Cerebellar cortex (tissue), 1 donor: ENCODE results near the gene ANKRD11.
"Not testable (repeated sequence)": the region's sequence is repeated elsewhere in the genome, so short reads cannot be mapped to it uniquely, and the experiment has no call there.

Experiments
- DNase-seq: peaks from one replicate; pipeline ENCODE4 v3.0.0-alpha.2; 2015; ENCODE audit warnings: low spot score

Gene ANKRD11

GRCh38 chr16:89478576-89479221 is 11.7 kb downstream of the ANKRD11 start:
- no peak for DNase-seq

GRCh38 chr16:89476811-89477261 is 13.5 kb downstream of the ANKRD11 start:
- no peak for DNase-seq

- DNase-seq, result no peak
Observed at GRCh38 chr16:89476379-89476778, 14.0 kb downstream of the ANKRD11 start.

GRCh38 chr16:89475144-89475543 is 15.2 kb downstream of the ANKRD11 start:
- no peak for DNase-seq

- no peak for DNase-seq
Observed at GRCh38 chr16:89473791-89474414, 16.5 kb downstream of the ANKRD11 start.

GRCh38 chr16:89473136-89473712 is 17.1 kb downstream of the ANKRD11 start:
- DNase-seq, result no peak

GRCh38 chr16:89472711-89473075 is 17.7 kb downstream of the ANKRD11 start:
- DNase-seq, result no peak

GRCh38 chr16:89467382-89467781 is 23.0 kb downstream of the ANKRD11 start:
- DNase-seq, result no peak

GRCh38 chr16:89466920-89467319 is 23.4 kb downstream of the ANKRD11 start:
- no peak for DNase-seq

GRCh38 chr16:89463312-89463711 is 27.0 kb downstream of the ANKRD11 start:
- not testable (repeated sequence) for DNase-seq

GRCh38 chr16:89462639-89463038 is 27.7 kb downstream of the ANKRD11 start:
- DNase-seq, result not testable (repeated sequence)

GRCh38 chr16:89461890-89462289 is 28.5 kb downstream of the ANKRD11 start:
- not testable (repeated sequence) for DNase-seq

GRCh38 chr16:89460556-89460955 is 29.8 kb downstream of the ANKRD11 start:
- no peak for DNase-seq

GRCh38 chr16:89458967-89459366 is 31.4 kb downstream of the ANKRD11 start:
- DNase-seq, result no peak

GRCh38 chr16:89458551-89458950 is 31.8 kb downstream of the ANKRD11 start:
- no peak for DNase-seq

- no peak for DNase-seq
Observed at GRCh38 chr16:89456419-89456959, 33.9 kb downstream of the ANKRD11 start.

- no peak for DNase-seq
Observed at GRCh38 chr16:89455692-89456091, 34.7 kb downstream of the ANKRD11 start.

GRCh38 chr16:89455178-89455577 is 35.2 kb downstream of the ANKRD11 start:
- DNase-seq, result no peak

- not testable (repeated sequence) for DNase-seq
Observed at GRCh38 chr16:89454378-89455125, 35.8 kb downstream of the ANKRD11 start.

- DNase-seq, result no peak
Observed at GRCh38 chr16:89453501-89454321, 36.6 kb downstream of the ANKRD11 start.

GRCh38 chr16:89452925-89453324 is 37.4 kb downstream of the ANKRD11 start:
- DNase-seq, result no peak

- DNase-seq, result no peak
Observed at GRCh38 chr16:89452241-89452640, 38.1 kb downstream of the ANKRD11 start.
